ENCODE results near the gene MIOS. TPM values are rescaled to one million over a fixed set of nuclear protein-coding genes. Genes with fewer than 3 reads are reported as not detected.

MIOS gene
- total RNA-seq = 20.2 and 32.6 TPM in 2 replicates

DNA sequence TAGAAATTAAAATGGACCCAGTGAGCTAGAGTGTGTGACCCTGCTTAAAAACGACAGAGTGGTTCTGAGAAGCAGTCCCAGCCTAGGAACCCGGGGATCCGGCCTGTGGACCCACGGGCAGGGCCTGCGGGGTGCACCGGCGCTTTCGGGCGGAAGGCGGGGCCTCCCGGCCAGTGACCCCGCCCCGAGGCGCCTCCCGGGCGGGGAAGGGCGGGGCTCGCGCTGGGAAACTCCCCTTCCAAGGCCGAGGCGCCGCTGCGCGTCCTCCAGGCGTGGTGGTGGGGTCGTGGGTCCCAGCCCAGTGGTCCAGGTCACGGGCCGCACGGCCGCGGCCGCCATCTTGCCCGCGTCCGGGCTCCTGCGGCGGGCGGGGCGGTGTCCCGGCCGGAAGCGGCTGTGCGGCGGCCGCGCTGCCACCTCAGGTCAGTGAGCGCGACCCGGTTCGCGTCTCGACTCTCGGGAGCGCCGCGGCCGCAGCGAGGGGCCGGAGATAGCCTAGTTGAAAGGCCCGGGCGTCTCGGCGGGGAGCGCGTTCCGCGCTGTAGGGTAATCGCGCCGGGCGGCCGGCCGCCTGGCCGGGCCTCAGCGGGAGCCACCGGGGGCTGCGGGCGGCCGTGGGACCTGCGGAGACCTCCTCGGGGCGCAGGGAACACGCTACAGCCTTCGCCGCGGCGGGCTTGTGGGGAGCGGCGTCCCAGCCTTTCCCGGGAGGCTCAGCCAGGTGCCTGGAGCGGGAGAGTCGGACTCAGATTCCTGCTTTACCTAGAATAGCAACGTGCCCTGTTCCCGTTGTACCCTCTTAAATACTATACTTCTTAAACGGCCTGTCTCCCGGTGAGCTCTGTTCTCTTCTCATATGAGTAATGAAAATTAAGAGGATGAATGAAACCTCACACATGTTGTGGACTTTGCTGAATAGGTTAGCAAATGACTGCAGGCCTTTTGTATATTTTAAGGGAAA is at the start of gene MIOS:
TSS of gene MIOS (plus strand) at position 234 of the 961 bp plus-strand sequence. CDS start 5,592 bp downstream, outside the sequence.

DNA sequence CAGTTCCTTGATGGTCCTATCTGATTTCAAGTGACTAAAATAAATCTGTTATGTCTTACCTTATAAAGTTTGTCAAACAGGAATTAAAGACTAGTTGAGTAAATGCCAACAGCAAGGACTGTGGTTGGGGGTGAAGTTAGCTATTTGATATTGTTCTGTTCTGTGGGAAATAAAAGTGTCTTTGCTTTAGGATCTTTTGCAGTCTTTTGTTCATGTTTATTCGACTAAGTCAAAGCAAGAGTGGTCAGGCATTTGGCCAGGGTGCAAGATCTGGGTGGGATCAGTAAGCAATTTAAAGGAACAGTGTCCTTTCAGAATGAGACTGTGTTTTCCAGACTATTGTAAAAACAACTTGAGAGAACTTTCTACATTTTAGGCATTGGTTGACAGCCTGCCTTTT is 31.0 kb upstream of the MIOS start, which contains the start of gene COL28A1:
TSS of gene COL28A1 (minus strand) at position 183 of the 400 bp plus-strand sequence. CDS start 2,998 bp downstream, outside the sequence.

DNA sequence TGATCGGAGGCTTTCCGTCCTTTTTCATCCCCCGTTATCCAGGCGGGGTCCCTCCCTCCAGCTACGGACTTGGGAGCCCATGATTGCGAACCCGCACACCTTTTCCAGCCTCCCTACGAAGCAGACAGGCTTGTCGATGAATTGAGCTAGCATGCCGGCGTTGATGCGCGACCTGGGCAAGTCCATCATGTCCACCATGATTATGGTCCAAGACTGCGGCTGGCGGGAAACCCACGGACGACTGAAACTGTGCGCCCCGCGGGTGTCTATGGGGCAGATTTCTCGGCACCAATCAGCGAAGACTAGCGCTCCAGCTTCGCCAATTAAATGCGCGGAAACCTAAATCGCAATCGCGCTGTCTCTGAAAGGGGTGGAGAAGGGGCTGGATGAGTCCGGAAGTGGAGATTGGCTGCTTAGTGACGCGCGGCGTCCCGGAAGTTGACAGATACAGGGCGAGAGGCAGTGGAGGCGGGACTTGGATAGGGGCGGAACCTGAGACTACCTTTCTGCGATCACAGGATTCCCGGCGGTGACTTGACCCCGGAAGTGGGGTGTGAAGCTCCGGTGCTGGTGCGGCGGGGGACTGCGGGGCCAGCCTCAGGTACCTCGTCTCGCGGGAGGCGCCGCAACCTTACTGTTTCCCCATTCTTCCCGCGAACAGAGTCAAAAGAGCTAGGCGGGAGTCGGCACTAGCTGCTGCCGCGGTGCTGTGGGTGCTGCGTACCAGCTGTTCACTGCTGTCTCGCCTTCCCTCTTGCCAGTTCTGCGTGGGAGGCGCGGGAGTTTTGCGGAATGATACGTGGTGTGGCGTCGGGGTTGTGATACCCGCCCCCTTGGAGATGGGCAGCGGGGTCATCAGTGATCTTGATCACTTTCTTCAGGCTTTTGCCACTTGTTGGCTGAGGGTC is 73.8 kb downstream of the MIOS start, which contains the start of gene UMAD1:
TSS of gene UMAD1 (plus strand) at position 532 of the 908 bp plus-strand sequence. CDS start 32,620 bp downstream, outside the sequence.

Other genes starting within 250 kb of the MIOS start
- gene COL28A1, start 31.0 kb upstream of the MIOS start, total RNA-seq = under 0.01 and 0.35 TPM in 2 replicates
- 7.8 and 9.4 TPM in 2 replicates for gene UMAD1, start 73.9 kb downstream of the MIOS start, total RNA-seq
- 41.3 and 41.5 TPM in 2 replicates for gene RPA3, start 151.7 kb downstream of the MIOS start, total RNA-seq